Measurements from ENCODE around the gene CDC73. TPM values are rescaled to one million over a fixed set of nuclear protein-coding genes. Genes with fewer than 3 reads are reported as not detected.

Gene CDC73
- total and polyA plus RNA-seq, 9 donors, result 11.9 to 59.2 (median 52.0) TPM

GRCh38 chr1:193183019-193183627, 61.3 kb downstream of the CDC73 start:
- TF ChIP-seq POLR2A (IDR thresholded peaks at IDR 0.05) (no peak), CTCF (IDR thresholded peaks at IDR 0.05) (peak; percentile 48 to 70 (median 62))
- Histone ChIP-seq H3K4me3 (no peak overlapping the region), H3K9me3 (no peaks in the 10 kb centered on the region), H3K36me3 (no peaks in the 10 kb centered on the region), H3K27ac (no peak overlapping the region), H3K4me1 (ENCODE audit: insufficient read depth) (no peaks in the 10 kb centered on the region), H3K27me3 (no peaks in the 10 kb centered on the region)
- 0% methylated on average over 2 of the region's 2 CpGs for WGBS, 3 donors
- no peak for DNase-seq
- intact Hi-C loops (cut with DNase I), result no loop called here

GRCh38 chr1:193184776-193185175, 62.9 kb downstream of the CDC73 start:
- H3K27me3 ChIP-seq, result no peaks in the 10 kb centered on the region
- peak overlapping the region; percentile 1 for H3K4me3 ChIP-seq
- H3K27ac ChIP-seq, result no peak overlapping the region
- peaks cover 3% of the 10 kb centered on the region for H3K4me1 ChIP-seq (ENCODE audit: insufficient read depth)
- no peak for DNase-seq
- intact Hi-C loops (cut with DNase I), result no loop called here
- TF ChIP-seq EP300 (IDR thresholded peaks at IDR 0.05) (no peak), POLR2A (IDR thresholded peaks at IDR 0.05) (no peak), CTCF (IDR thresholded peaks at IDR 0.05) (no peak)
- 31 to 67% (median 36%) methylated on average over 1 of the region's 1 CpG for WGBS, 3 donors
- no peaks in the 10 kb centered on the region for H3K36me3 ChIP-seq
- no peaks in the 10 kb centered on the region for H3K9me3 ChIP-seq

- H3K36me3 ChIP-seq, result no peaks in the 10 kb centered on the region
- no peak overlapping the region for H3K4me3 ChIP-seq
- no peaks in the 10 kb centered on the region for H3K9me3 ChIP-seq
- peaks cover 3% of the 10 kb centered on the region for H3K4me1 ChIP-seq (ENCODE audit: insufficient read depth)
- TF ChIP-seq CTCF (IDR thresholded peaks at IDR 0.05), result no peak
- no peak for TF ChIP-seq EP300 (IDR thresholded peaks at IDR 0.05)
- TF ChIP-seq POLR2A (IDR thresholded peaks at IDR 0.05), result no peak
- intact Hi-C loops (cut with DNase I), result no loop called here
- no peaks in the 10 kb centered on the region for H3K27me3 ChIP-seq
- 8 to 32% (median 15%) methylated on average over 2 of the region's 2 CpGs for WGBS, 3 donors
- no peak for DNase-seq
- H3K27ac ChIP-seq, result no peak overlapping the region
Measured at GRCh38 chr1:193185211-193185610, 63.4 kb downstream of the CDC73 start.

GRCh38 chr1:193185901-193186731, 64.3 kb downstream of the CDC73 start, which contains the start of gene B3GALT2:
Gene B3GALT2, minus strand, starts transcription at chr1:193186613. Its CDS starts 5,051 bp downstream, at chr1:193181562.
- Histone ChIP-seq H3K9me3 (no peaks in the 10 kb centered on the region), H3K27ac (peak within 1 kb of the TSS; percentile 15 to 34), H3K36me3 (no peaks in the 10 kb centered on the region), H3K4me3 (peak within 1 kb of the TSS; percentile 18), H3K27me3 (no peaks in the 10 kb centered on the region), H3K4me1 (ENCODE audit: insufficient read depth) (peaks cover 3% of the 10 kb centered on the region)
- intact Hi-C loops (cut with DNase I), result no loop called here
- peak in 2 of 5 donors; percentile 35 to 41 for DNase-seq
- TF ChIP-seq POLR2A (IDR thresholded peaks at IDR 0.05), result no peak
- no peak for TF ChIP-seq CTCF (IDR thresholded peaks at IDR 0.05)
- no peak for TF ChIP-seq EP300 (IDR thresholded peaks at IDR 0.05)
- 6 to 14% (median 12%) methylated on average over 13 of the region's 13 CpGs for WGBS, 3 donors

Measured in ovary (tissue), 9 donors.